Fibroblast of lung (primary cell): ENCODE results near the gene CDH1. TPM values are rescaled to one million over a fixed set of nuclear protein-coding genes. Genes with fewer than 3 reads are reported as not detected.

ENCODE experiments used
- DNase-seq, 2 donors: peaks; one replicate each; pipeline versions ENCODE4 v3.0.0 to v3.0.0-alpha.2; 2010; ENCODE audit warnings: low read depth in 2 of 2
- H2AFZ ChIP-seq: 2 replicates; pipeline ENCODE4 v1.5.1; 2012; ENCODE audit warnings: low read length, control low read depth, inconsistent platforms
- H3K27ac ChIP-seq: 2 replicates; pipeline ENCODE4 v1.5.1; 2011; ENCODE audit warnings: low read length, control low read depth; ENCODE audit not compliant: insufficient read depth
- H3K27me3 ChIP-seq: 2 replicates; pipeline ENCODE4 v1.5.1; 2011; ENCODE audit warnings: mild to moderate bottlenecking, low read length; ENCODE audit not compliant: control insufficient read depth, insufficient read depth
- H3K36me3 ChIP-seq: 2 replicates; pipeline ENCODE4 v1.5.1; 2011; ENCODE audit warnings: low read length; ENCODE audit not compliant: control insufficient read depth, insufficient read depth
- H3K4me1 ChIP-seq: 2 replicates; pipeline ENCODE4 v1.5.1; 2011; ENCODE audit warnings: low read length; ENCODE audit not compliant: control insufficient read depth, insufficient read depth; ENCODE audit errors: extremely low read depth
- H3K4me2 ChIP-seq: 2 replicates; pipeline ENCODE4 v1.5.1; 2011; ENCODE audit warnings: low read length, control low read depth; ENCODE audit not compliant: insufficient read depth; ENCODE audit errors: extremely low read depth
- H3K4me3 ChIP-seq, 4 experiments: fragments of 200-600 bp in 1 of 4; sonication (generic) in 1 of 4; replicated peaks in 1 of 4; 2 replicates each; pipeline ENCODE4 v1.5.1; 2011 to 2016; ENCODE audit warnings: low read length in 4 of 4, low read depth in 3 of 4, mild to moderate bottlenecking in 3 of 4, control low read depth in 2 of 4, inconsistent platforms in 1 of 4, mixed read lengths in 1 of 4; ENCODE audit not compliant: insufficient read depth in 1 of 4; ENCODE audit errors: control extremely low read depth in 1 of 4
- H3K79me2 ChIP-seq: 2 replicates; pipeline ENCODE4 v1.5.1; 2012; ENCODE audit warnings: mild to moderate bottlenecking, low read length, inconsistent platforms; ENCODE audit not compliant: control insufficient read depth, insufficient read depth
- H3K9ac ChIP-seq: 2 replicates; pipeline ENCODE4 v1.5.1; 2011; ENCODE audit warnings: mild to moderate bottlenecking, low read length, control low read depth; ENCODE audit not compliant: insufficient read depth
- H3K9me3 ChIP-seq: 2 replicates; pipeline ENCODE4 v1.5.1; 2012; ENCODE audit warnings: low read depth, low read length; ENCODE audit not compliant: control insufficient read depth, insufficient read depth
- H4K20me1 ChIP-seq: 2 replicates; pipeline ENCODE4 v1.5.1; 2011; ENCODE audit warnings: low read length; ENCODE audit not compliant: control insufficient read depth, insufficient read depth; ENCODE audit errors: extremely low read depth
- EZH2 ChIP-seq: IDR thresholded peaks from 2 replicates; pipeline ENCODE4 v1.5.1; 2012; ENCODE audit warnings: low read length, control low read depth, mild to moderate bottlenecking; ENCODE audit errors: missing control alignments
- polyA plus RNA-seq, 2 donors: library from polyadenylated mRNA; depleted of rRNA in 1 of 2; stranded (reverse) in 1 of 2; unstranded in 1 of 2; fragments of >200 nt; gene quantifications; 2 replicates each; pipeline ENCODE4 v1.2.1, GENCODE V29; 2011 to 2012; ENCODE audit warnings: missing spikeins in 1 of 2
- total RNA-seq: library from RNA; depleted of rRNA; stranded (reverse); fragments of >200 nt; gene quantifications from 2 replicates; pipeline ENCODE4 v1.2.1, GENCODE V29; 2014
- TF ChIP-seq, protein P1 (sequence below), 2 donors: IDR thresholded peaks in 1 of 2; conservative IDR thresholded peaks in 1 of 2; 1 replicate in 1 of 2; 2 replicates in 1 of 2; pipeline ENCODE4 v1.5.1; 2011 to 2012; ENCODE audit warnings: low read length in 2 of 2, control low read depth in 1 of 2, inconsistent platforms in 1 of 2, low read depth in 1 of 2, mild to moderate bottlenecking in 1 of 2

Gene CDH1
- total and polyA plus RNA-seq, 2 donors (not counting 1 experiment from before 2014, with no cell fraction given) = 0.02 TPM; not detected in 1

DNA sequence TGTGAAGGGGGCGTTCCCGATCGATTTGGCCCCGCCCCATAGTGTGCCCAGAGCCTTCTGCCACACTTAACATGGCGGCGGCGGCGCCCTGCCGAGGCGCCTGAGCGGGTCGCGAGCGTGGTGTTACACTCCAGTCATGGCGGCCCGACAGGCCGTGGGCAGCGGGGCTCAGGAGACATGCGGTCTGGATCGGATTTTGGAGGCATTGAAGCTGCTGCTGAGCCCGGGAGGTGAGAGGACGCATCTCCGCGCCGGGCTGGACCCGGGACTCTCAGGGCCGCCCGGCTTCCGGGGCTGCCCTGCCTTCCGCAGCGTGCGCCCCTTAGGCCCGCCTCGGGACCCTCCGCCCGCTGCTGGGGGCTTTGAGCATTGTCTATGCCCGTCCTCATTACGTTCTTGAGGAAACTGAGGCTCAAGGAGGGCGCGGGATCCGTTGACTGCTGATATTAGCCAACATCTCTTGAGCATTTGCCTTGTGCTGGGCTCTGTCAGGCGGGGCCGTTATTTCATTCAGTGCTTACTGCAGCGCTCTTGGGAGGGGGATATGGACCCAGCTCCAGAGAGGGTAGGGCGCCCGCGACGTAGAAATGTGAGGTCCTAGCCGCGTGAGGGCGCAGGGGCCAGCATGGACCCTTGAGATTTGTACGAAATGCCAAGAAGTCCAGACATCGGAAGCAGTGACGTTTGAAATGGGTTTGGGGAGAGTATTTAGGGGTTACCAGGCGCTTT, 106.6 kb downstream of the CDH1 start, which contains the start of gene TANGO6:
Gene TANGO6, plus strand, starts transcription at position 50 of the 729 bp plus-strand sequence. Its CDS starts 87 bp downstream, at position 137.
- Histone ChIP-seq H3K4me1 (no peaks in the 10 kb centered on the region), H3K79me2 (peaks cover 2% of the 10 kb centered on the region), H2AFZ (peak within 1 kb of the TSS; percentile 91), H3K4me2 (peak within 1 kb of the TSS; percentile 95), H4K20me1 (no peaks in the 10 kb centered on the region), H3K27me3 (no peaks in the 10 kb centered on the region), H3K4me3 (peak within 1 kb of the TSS; percentile 79 to 94 (median 88)), H3K9ac (peak within 1 kb of the TSS; percentile 81), H3K36me3 (no peaks in the 10 kb centered on the region), H3K9me3 (no peaks in the 10 kb centered on the region), H3K27ac (peak within 1 kb of the TSS; percentile 81)
- peak; percentile 71 to 77 for DNase-seq
- TF ChIP-seq EZH2 = no peak
- TF ChIP-seq, protein P1, sequence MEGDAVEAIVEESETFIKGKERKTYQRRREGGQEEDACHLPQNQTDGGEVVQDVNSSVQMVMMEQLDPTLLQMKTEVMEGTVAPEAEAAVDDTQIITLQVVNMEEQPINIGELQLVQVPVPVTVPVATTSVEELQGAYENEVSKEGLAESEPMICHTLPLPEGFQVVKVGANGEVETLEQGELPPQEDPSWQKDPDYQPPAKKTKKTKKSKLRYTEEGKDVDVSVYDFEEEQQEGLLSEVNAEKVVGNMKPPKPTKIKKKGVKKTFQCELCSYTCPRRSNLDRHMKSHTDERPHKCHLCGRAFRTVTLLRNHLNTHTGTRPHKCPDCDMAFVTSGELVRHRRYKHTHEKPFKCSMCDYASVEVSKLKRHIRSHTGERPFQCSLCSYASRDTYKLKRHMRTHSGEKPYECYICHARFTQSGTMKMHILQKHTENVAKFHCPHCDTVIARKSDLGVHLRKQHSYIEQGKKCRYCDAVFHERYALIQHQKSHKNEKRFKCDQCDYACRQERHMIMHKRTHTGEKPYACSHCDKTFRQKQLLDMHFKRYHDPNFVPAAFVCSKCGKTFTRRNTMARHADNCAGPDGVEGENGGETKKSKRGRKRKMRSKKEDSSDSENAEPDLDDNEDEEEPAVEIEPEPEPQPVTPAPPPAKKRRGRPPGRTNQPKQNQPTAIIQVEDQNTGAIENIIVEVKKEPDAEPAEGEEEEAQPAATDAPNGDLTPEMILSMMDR (conservative IDR thresholded peaks at IDR 0.05 in 1 of 2, IDR thresholded peaks at IDR 0.05 in 1 of 2; ENCODE audit: low read depth in 1 of 2, low read length in 2 of 2) = peak; percentile 27 to 38

DNA sequence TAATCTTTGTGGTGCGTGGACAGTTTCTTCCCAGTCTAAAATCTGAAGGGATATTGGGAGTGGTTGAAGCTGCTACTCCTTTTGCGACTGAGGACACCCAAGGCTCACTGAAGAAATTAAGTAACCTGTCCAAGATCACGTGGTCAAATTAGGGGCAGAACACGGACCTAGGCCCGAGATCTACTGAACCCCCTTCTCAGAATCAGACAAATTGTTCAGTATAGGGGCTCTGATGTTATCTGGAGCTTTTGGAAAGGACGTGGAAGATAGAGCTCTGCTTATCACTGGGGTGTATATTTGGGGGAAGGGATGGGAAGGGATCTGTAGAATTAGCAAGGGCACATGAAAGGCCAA, 107.1 kb downstream of the CDH1 start:
- TF ChIP-seq, protein P1 (conservative IDR thresholded peaks at IDR 0.05 in 1 of 2, IDR thresholded peaks at IDR 0.05 in 1 of 2; ENCODE audit: low read depth in 1 of 2, low read length in 2 of 2) = no peak
- Histone ChIP-seq H2AFZ (peak overlapping the region; percentile 91), H3K79me2 (peaks cover 2% of the 10 kb centered on the region), H3K4me1 (no peaks in the 10 kb centered on the region), H3K9ac (peak overlapping the region; percentile 81), H3K4me3 (peak overlapping the region; percentile 79 to 94 (median 88)), H3K36me3 (no peaks in the 10 kb centered on the region), H3K9me3 (no peaks in the 10 kb centered on the region), H3K4me2 (peak overlapping the region; percentile 83), H4K20me1 (no peaks in the 10 kb centered on the region), H3K27ac (peak overlapping the region; percentile 81), H3K27me3 (no peaks in the 10 kb centered on the region)
- no peak for DNase-seq

DNA sequence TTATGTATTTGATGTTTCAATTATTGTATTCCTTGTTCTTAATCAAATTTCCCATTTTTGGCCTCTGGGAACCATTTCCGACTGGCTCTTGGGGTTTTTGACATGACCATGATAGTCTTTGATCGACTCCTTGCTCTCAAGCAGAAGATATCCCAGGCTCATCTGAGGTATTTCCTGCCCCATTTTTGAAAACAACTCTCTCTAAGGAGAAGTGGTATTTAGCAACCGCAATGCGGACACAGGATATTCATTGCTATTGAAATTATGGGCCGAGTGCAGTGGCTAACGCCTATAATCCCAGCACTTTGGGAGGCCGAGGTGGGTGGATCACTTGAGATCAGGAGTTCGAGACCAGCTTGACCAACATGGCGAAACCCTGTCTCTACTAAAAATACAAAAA, 111.7 kb downstream of the CDH1 start:
- no peak for TF ChIP-seq EZH2
- TF ChIP-seq, protein P1 (conservative IDR thresholded peaks at IDR 0.05 in 1 of 2, IDR thresholded peaks at IDR 0.05 in 1 of 2; ENCODE audit: low read depth in 1 of 2, low read length in 2 of 2) = no peak

More for the DNA sequence above, 111.7 kb downstream of the CDH1 start:
- no peak overlapping the region for H3K27ac ChIP-seq
- no peak overlapping the region for H3K4me3 ChIP-seq
- H4K20me1 ChIP-seq = no peaks in the 10 kb centered on the region
- H3K27me3 ChIP-seq = no peaks in the 10 kb centered on the region
- no peaks in the 10 kb centered on the region for H3K9me3 ChIP-seq
- no peak overlapping the region for H3K9ac ChIP-seq
- H2AFZ ChIP-seq = no peak overlapping the region
- no peaks in the 10 kb centered on the region for H3K4me1 ChIP-seq
- no peak overlapping the region for H3K4me2 ChIP-seq
- H3K79me2 ChIP-seq = peaks cover 2% of the 10 kb centered on the region
- no peaks in the 10 kb centered on the region for H3K36me3 ChIP-seq
- no peak for DNase-seq
